Hepatocyte (in vitro differentiated cells): ENCODE results near the gene MAP1A. TPM values are rescaled to one million over a fixed set of nuclear protein-coding genes. Genes with fewer than 3 reads are reported as not detected.

Experiments used
- DNase-seq: peaks from one replicate; pipeline ENCODE4 v3.0.0-alpha.2; 2016; ENCODE audit warnings: low spot score
- H2AFZ ChIP-seq: fragments of 200-600 bp; sonication (generic); 2 replicates; pipeline ENCODE4 v1.6.0; 2016; ENCODE audit warnings: antibody characterized with exemption, mild to moderate bottlenecking
- H3K27ac ChIP-seq: fragments of 200-600 bp; sonication (generic); 2 replicates; pipeline ENCODE4 v1.5.1; 2016; ENCODE audit warnings: mild to moderate bottlenecking
- H3K27me3 ChIP-seq: fragments of 200-600 bp; sonication (generic); 2 replicates; pipeline ENCODE4 v1.6.1; 2016
- H3K36me3 ChIP-seq: fragments of 200-600 bp; sonication (generic); replicated peaks from 2 replicates; pipeline ENCODE4 v1.5.1; 2016; ENCODE audit warnings: low read depth; ENCODE audit not compliant: insufficient read depth
- H3K4me1 ChIP-seq: fragments of 200-600 bp; sonication (generic); 2 replicates; pipeline ENCODE4 v1.5.1; 2016; ENCODE audit warnings: mild to moderate bottlenecking, moderate library complexity; ENCODE audit not compliant: insufficient read depth
- H3K4me2 ChIP-seq: fragments of 200-600 bp; sonication (generic); 2 replicates; pipeline ENCODE4 v1.6.0; 2016
- H3K4me3 ChIP-seq: fragments of 200-600 bp; sonication (generic); 2 replicates; pipeline ENCODE4 v1.5.1; 2016; ENCODE audit warnings: mild to moderate bottlenecking
- H3K79me2 ChIP-seq: fragments of 200-600 bp; sonication (generic); 2 replicates; pipeline ENCODE4 v1.6.0; 2017; ENCODE audit warnings: mild to moderate bottlenecking
- H3K9me2 ChIP-seq: fragments of 200-600 bp; sonication (generic); replicated peaks from 2 replicates; pipeline ENCODE4 v1.6.0; 2017; ENCODE audit warnings: mild to moderate bottlenecking; ENCODE audit not compliant: insufficient read depth
- H3K9me3 ChIP-seq: fragments of 200-600 bp; sonication (generic); 2 replicates; pipeline ENCODE4 v1.5.1; 2016; ENCODE audit warnings: low read depth, mild to moderate bottlenecking
- H4K20me1 ChIP-seq: fragments of 200-600 bp; sonication (generic); 2 replicates; pipeline ENCODE4 v1.6.0; 2016; ENCODE audit warnings: mild to moderate bottlenecking; ENCODE audit not compliant: insufficient read depth, poor library complexity, severe bottlenecking
- EZH2 ChIP-seq: fragments of 200-600 bp; sonication (generic); IDR thresholded peaks from 2 replicates; pipeline ENCODE4 v1.6.1; 2016; ENCODE audit warnings: antibody characterized with exemption, mild to moderate bottlenecking, borderline replicate concordance
- EZH2phosphoT487 ChIP-seq: fragments of 200-600 bp; sonication (generic); IDR thresholded peaks from one replicate; pipeline ENCODE4 v1.6.1; 2018; ENCODE audit warnings: antibody characterized with exemption, mild to moderate bottlenecking, low read depth, moderate library complexity; ENCODE audit not compliant: unreplicated experiment, severe bottlenecking
- WGBS: methylation state at CpG from one replicate; pipeline ENCODE4 v1.1.6; 2016; ENCODE audit warnings: low lambda C conversion rate; ENCODE audit errors: missing lambda C conversion rate; 5-methylcytosine and 5-hydroxymethylcytosine counted together
- polyA plus RNA-seq: library from polyadenylated mRNA; unstranded; fragments of >200 nt; fragmentation: Nextera tagmentation; extraction: Ambion mirVana; gene quantifications from 2 replicates; pipeline ENCODE4 v1.2.1, GENCODE V29; 2016
- total RNA-seq: library from RNA; depleted of rRNA; stranded (reverse); fragments of >200 nt; gene quantifications from 2 replicates; pipeline ENCODE4 v1.2.3, GENCODE V29; 2014
- TF ChIP-seq, protein P1 (sequence below): fragments of 200-600 bp; sonication (generic); IDR thresholded peaks from 2 replicates; pipeline ENCODE4 v1.5.1; 2016; ENCODE audit warnings: antibody characterized with exemption, mild to moderate bottlenecking; ENCODE audit not compliant: poor library complexity

Gene MAP1A
- total and polyA plus RNA-seq, 2 experiments from 2014 or later, result 7.2 to 9.5 TPM

DNA sequence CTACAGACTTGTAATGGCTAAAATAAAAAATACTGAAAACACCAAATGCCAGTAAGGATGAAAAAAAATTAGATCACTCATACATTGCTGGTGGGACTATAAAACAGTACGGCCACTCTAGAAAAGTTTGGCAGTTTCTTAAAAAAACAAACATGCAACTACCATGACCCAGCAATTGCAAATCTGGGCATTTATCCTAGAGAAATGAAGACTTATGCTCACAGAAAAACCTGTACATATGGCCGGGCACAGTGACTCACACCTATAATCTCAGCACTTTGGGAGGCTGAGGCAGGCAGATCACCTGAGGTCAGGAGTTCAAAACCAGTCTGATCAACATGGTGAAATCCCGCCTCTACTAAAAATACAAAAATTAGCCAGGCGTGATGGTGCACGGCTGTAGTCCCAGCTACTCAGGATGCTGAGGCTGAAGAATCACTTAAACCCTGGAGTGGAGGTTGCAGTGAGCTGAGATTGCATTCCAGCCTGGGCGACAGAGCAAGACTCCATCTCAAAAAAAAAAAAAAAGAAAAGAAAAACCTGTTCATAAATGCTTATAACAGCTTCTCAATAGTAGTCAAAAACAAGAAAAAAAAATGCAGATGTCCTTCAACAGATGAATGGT lies 30.0 kb upstream of the MAP1A start:
- Histone ChIP-seq H3K9me2 (no peaks in the 10 kb centered on the region), H3K27ac (no peak overlapping the region), H3K4me3 (no peak overlapping the region), H3K4me1 (peaks cover 6% of the 10 kb centered on the region), H2AFZ (no peak overlapping the region), H3K9me3 (no peaks in the 10 kb centered on the region), H4K20me1 (no peaks in the 10 kb centered on the region), H3K79me2 (peaks cover 29% of the 10 kb centered on the region), H3K36me3 (no peaks in the 10 kb centered on the region), H3K4me2 (no peak overlapping the region), H3K27me3 (no peaks in the 10 kb centered on the region)
- TF ChIP-seq EZH2phosphoT487 (no peak), EZH2 (no peak)
- TF ChIP-seq, protein P1, sequence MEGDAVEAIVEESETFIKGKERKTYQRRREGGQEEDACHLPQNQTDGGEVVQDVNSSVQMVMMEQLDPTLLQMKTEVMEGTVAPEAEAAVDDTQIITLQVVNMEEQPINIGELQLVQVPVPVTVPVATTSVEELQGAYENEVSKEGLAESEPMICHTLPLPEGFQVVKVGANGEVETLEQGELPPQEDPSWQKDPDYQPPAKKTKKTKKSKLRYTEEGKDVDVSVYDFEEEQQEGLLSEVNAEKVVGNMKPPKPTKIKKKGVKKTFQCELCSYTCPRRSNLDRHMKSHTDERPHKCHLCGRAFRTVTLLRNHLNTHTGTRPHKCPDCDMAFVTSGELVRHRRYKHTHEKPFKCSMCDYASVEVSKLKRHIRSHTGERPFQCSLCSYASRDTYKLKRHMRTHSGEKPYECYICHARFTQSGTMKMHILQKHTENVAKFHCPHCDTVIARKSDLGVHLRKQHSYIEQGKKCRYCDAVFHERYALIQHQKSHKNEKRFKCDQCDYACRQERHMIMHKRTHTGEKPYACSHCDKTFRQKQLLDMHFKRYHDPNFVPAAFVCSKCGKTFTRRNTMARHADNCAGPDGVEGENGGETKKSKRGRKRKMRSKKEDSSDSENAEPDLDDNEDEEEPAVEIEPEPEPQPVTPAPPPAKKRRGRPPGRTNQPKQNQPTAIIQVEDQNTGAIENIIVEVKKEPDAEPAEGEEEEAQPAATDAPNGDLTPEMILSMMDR, result no peak
- no peak for DNase-seq
- 96% methylated on average over 6 of the region's 6 CpGs for WGBS

DNA sequence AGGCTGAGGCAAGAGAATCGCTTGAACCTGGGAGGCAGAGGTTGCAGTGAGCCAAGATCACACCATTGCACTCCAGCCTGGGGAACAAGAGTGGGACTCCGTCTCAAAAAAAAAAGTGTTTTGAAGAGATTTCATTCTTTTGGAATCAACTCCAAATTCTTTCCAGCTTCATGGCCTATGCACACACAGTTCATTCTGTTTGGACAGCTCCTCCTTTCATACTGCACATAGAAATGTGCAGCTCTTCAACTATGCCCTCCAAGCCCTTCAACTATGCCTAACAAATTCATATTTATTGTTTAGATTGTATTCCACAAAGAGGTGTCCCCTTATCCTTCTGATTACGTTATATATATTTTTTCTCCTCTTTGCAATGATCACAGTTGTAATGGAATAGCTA lies 28.6 kb upstream of the MAP1A start:
- 100% methylated on average over 3 of the region's 3 CpGs for WGBS
- Histone ChIP-seq H3K4me2 (no peak overlapping the region), H4K20me1 (no peaks in the 10 kb centered on the region), H3K4me3 (no peak overlapping the region), H3K79me2 (peaks cover 26% of the 10 kb centered on the region), H2AFZ (no peak overlapping the region), H3K27me3 (no peaks in the 10 kb centered on the region), H3K27ac (no peak overlapping the region), H3K4me1 (peaks cover 9% of the 10 kb centered on the region), H3K9me2 (no peaks in the 10 kb centered on the region), H3K9me3 (no peaks in the 10 kb centered on the region), H3K36me3 (no peaks in the 10 kb centered on the region)
- DNase-seq, result no peak
- TF ChIP-seq, protein P1, result no peak
- no peak for TF ChIP-seq EZH2phosphoT487
- TF ChIP-seq EZH2, result no peak

DNA sequence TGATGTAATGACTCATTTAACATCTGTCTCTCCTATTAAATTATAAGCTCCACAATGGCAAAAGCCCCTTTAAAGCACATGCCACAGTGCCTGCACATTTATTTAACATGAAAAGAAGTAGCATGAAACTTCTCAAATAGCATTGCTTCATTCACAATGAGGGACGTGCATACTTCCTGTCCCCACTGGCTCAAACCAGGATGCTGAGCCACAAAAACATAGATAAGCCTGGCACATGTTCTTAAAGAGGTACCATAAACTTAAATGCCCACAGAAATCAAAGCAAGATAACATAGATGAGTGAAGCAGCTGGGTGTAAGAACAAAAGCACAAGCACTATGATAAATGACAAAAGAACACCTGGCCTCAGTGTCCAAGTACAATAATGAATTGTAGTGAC lies 28.2 kb upstream of the MAP1A start:
- Histone ChIP-seq H3K79me2 (peaks cover 26% of the 10 kb centered on the region), H3K36me3 (no peaks in the 10 kb centered on the region), H3K4me2 (no peak overlapping the region)

More for the DNA sequence above, 28.2 kb upstream of the MAP1A start:
- Histone ChIP-seq H3K4me3 (no peak overlapping the region), H4K20me1 (no peaks in the 10 kb centered on the region), H3K4me1 (peaks cover 11% of the 10 kb centered on the region), H3K9me2 (no peaks in the 10 kb centered on the region), H3K27ac (no peak overlapping the region), H3K9me3 (no peaks in the 10 kb centered on the region), H2AFZ (no peak overlapping the region), H3K27me3 (no peaks in the 10 kb centered on the region)
- 62% methylated on average over 1 of the region's 1 CpG for WGBS
- TF ChIP-seq EZH2 (no peak), EZH2phosphoT487 (no peak)
- TF ChIP-seq, protein P1, result no peak
- no peak for DNase-seq
